A204.1 (cell line): ENCODE results near the gene CRYZ.
A peak's percentile ranks its signal among the peaks of the same experiment; 100 is the strongest.

Experiments used
- FAIRE-seq: peaks from 2 replicates; lab custom pipeline; 2012; peaks lifted over from hg19 to GRCh38; lab: Jason Lieb, UNC

The CRYZ gene

GRCh38 chr1:74729741-74730478 lies 2.9 kb downstream of the CRYZ start:
- FAIRE-seq = no peak

- no peak for FAIRE-seq
Measured at GRCh38 chr1:74728736-74729135, 4.1 kb downstream of the CRYZ start.

- no peak for FAIRE-seq
Measured at GRCh38 chr1:74726063-74726462, 6.8 kb downstream of the CRYZ start.

- no peak for FAIRE-seq
Measured at GRCh38 chr1:74717626-74718025, 15.2 kb downstream of the CRYZ start.

GRCh38 chr1:74716822-74717221 lies 16.0 kb downstream of the CRYZ start:
- FAIRE-seq = no peak

GRCh38 chr1:74715806-74716205 lies 17.0 kb downstream of the CRYZ start:
- FAIRE-seq = no peak

GRCh38 chr1:74715236-74715502 lies 17.7 kb downstream of the CRYZ start:
- no peak for FAIRE-seq

- no peak for FAIRE-seq
Measured at GRCh38 chr1:74714429-74715235, 18.2 kb downstream of the CRYZ start.

- FAIRE-seq = no peak
Measured at GRCh38 chr1:74713849-74714248, 19.0 kb downstream of the CRYZ start.

- no peak for FAIRE-seq
Measured at GRCh38 chr1:74712881-74713280, 20.0 kb downstream of the CRYZ start.

GRCh38 chr1:74703386-74704182 lies 29.3 kb downstream of the CRYZ start:
- no peak for FAIRE-seq

GRCh38 chr1:74699331-74699730 lies 33.5 kb downstream of the CRYZ start:
- no peak for FAIRE-seq

- no peak for FAIRE-seq
Measured at GRCh38 chr1:74697832-74698231, 35.0 kb downstream of the CRYZ start.

- no peak for FAIRE-seq
Measured at GRCh38 chr1:74693473-74693872, 39.4 kb downstream of the CRYZ start.

GRCh38 chr1:74690909-74691308 lies 41.9 kb downstream of the CRYZ start:
- no peak for FAIRE-seq

- FAIRE-seq = no peak
Measured at GRCh38 chr1:74690364-74690696, 42.5 kb downstream of the CRYZ start.

- FAIRE-seq = peak; percentile 71
Measured at GRCh38 chr1:74689621-74690363, 43.1 kb downstream of the CRYZ start.

GRCh38 chr1:74686928-74687327 lies 45.9 kb downstream of the CRYZ start:
- no peak for FAIRE-seq

GRCh38 chr1:74684301-74684700 lies 48.5 kb downstream of the CRYZ start:
- no peak for FAIRE-seq

GRCh38 chr1:74683656-74684055 lies 49.2 kb downstream of the CRYZ start:
- no peak for FAIRE-seq

- no peak for FAIRE-seq
Measured at GRCh38 chr1:74681851-74682250, 51.0 kb downstream of the CRYZ start.

- FAIRE-seq = no peak
Measured at GRCh38 chr1:74681449-74681848, 51.4 kb downstream of the CRYZ start.

GRCh38 chr1:74681001-74681400 lies 51.8 kb downstream of the CRYZ start:
- FAIRE-seq = no peak
